GM12864 (cell line): ENCODE data around the gene CAPN5.

Experiments used
- DNase-seq: peaks from one replicate; pipeline ENCODE4 v3.0.0-alpha.2; 2011; ENCODE audit warnings: low read depth
- H3K4me3 ChIP-seq: 2 replicates; pipeline ENCODE4 v1.5.1; 2011; ENCODE audit warnings: mild to moderate bottlenecking, low read depth, low read length, control low read depth
- TF ChIP-seq, protein P1 (sequence below): IDR thresholded peaks from 2 replicates; pipeline ENCODE4 v1.5.1; 2011; ENCODE audit warnings: low read depth, mild to moderate bottlenecking, moderate library complexity, low read length, control low read depth, inconsistent platforms; ENCODE audit errors: missing control alignments

CAPN5 gene

DNA sequence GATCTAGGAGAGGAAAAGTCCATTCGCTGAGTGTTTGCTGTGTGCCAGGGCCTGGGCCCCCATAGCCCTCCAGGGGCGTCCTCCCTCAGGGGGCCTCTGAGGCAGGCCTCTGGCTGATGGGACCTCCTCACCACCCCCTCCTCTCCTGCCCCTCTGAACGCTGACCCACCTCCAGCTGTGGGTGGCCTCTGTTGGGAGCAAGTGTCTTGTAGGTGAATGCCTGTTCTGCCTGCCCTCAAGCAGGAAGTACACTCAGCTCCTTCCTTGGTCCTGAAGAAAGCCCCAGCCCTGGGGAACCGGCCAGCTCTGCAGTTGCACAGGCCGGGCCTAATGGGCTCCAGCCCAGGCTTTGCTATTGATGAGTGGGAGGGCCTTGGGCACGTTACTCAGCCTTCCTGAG is 64.8 kb downstream of the CAPN5 start:
- TF ChIP-seq, protein P1, sequence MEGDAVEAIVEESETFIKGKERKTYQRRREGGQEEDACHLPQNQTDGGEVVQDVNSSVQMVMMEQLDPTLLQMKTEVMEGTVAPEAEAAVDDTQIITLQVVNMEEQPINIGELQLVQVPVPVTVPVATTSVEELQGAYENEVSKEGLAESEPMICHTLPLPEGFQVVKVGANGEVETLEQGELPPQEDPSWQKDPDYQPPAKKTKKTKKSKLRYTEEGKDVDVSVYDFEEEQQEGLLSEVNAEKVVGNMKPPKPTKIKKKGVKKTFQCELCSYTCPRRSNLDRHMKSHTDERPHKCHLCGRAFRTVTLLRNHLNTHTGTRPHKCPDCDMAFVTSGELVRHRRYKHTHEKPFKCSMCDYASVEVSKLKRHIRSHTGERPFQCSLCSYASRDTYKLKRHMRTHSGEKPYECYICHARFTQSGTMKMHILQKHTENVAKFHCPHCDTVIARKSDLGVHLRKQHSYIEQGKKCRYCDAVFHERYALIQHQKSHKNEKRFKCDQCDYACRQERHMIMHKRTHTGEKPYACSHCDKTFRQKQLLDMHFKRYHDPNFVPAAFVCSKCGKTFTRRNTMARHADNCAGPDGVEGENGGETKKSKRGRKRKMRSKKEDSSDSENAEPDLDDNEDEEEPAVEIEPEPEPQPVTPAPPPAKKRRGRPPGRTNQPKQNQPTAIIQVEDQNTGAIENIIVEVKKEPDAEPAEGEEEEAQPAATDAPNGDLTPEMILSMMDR, result no peak
- no peak for DNase-seq
- H3K4me3 ChIP-seq, result no peak overlapping the region

DNA sequence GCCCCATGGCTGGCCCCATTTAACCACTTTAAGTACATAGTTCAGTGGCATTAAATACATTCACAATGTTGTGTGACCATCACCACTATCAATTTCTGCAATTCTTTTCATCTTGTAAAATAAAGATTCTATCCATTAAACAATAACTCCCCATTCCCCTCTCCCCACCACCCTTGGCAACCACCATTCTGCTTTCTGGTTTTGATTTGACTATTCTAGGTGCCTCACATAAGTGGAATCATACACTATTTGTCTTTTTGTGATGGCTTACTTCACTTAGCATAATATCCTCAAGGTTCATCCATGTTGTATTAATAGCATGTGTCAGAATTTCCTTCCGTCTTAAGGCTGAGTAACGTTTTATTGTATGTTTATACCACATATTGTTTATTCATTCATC is 68.3 kb downstream of the CAPN5 start:
- H3K4me3 ChIP-seq, result no peak overlapping the region
- no peak for DNase-seq
- TF ChIP-seq, protein P1, result no peak

DNA sequence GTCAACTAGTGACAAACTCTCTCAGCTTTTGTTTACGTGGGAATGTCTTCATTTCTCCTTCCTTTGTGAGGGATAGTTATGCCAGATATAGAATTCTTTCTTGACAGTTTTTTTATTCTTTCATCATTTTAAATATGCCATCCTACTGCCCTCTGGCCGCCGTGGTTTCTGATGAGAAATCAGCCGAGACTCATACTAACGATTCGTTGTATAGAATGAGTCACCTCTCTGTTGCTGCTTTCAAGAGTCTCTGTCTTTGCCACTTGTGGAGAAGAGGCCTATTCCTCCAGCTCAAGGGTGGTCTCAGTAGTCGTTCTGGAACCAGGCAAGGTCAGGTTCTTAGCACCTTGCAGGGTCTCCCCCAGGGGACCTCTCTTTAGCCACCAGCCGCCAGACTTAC is 69.3 kb downstream of the CAPN5 start:
- no peak for DNase-seq
- no peak overlapping the region for H3K4me3 ChIP-seq
- TF ChIP-seq, protein P1, result no peak

DNA sequence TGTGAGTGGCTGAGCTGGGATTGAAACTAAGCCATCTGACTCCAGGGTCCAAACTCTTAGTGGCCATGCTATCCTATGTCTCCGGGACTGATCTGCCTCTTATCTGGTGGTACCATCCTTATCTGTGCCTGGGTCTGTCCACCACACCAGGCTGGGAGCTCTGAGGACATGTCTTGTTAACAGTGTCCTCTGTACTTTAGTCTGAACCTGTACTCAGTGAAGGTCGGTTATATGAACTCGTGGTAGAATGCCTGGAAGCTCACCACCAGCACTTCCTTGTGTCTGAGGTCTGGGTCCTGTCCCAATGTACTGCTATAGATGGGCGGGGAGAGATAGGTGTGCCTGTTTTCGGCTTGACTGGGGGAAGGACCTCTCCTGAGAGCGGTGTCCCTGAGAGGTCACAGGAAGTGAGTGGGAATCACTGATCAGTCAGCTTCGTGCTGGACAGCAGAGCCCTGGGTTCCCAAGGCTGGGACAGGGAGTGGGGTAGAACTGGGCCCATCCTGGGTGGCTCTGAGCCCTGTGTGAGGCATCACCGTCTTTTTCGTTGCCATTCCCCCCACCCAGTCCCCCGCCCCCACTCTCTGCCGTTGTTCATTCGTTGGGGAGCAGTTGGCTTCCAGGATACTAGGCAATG is 70.1 kb downstream of the CAPN5 start:
- TF ChIP-seq, protein P1, result no peak

DNA sequence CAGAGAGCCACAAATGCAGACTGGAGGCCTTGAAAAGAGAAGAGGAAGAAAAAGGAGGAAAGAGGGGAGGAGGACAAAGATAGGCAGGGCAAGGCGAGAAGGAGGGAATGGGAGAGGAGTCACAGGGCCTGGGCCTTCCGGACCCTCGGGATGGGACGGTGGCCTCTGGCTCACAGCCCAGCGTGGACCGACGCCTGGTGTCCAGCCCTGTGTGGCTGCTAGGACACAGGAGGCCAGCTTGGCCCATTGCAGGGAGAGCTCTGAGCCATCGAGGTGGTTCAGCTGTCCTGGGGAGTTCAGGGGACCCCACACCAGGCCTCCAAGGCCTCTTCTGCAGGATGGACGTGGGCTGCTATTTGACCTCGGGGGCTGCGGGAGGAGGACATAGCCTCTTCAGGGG is 70.7 kb downstream of the CAPN5 start:
- no peak overlapping the region for H3K4me3 ChIP-seq
- TF ChIP-seq, protein P1, result no peak
- no peak for DNase-seq

More for the DNA sequence above, 70.1 kb downstream of the CAPN5 start:
- DNase-seq, result no peak
- H3K4me3 ChIP-seq, result no peak overlapping the region

DNA sequence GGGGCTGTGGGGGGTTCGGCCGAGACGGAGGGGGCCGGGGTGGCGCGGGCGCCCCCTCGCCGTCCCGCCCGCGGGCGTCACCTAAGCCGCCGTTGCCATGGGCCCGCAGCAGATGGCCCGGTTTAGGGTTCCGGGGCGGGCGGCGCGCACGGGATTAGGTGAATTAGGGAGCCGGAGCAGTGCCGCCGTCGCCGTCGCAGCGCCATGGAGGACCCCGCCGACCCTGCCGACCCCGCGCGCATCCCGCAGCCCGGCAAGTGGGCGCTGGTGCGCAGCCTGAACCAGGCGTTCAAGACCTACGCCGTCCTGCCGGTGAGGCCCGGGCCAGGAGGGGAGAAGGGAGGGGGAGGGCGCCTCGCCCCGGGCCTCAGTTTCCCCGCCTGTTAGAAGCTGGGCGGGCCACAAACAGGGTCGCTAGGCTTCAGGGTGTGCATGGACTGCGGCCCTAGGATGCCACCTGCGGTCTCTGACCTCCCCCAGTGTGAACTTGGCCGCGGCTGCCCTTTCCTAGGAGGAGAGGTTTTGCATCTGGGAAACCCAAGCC is 71.4 kb downstream of the CAPN5 start:
- no peak for DNase-seq
- no peak overlapping the region for H3K4me3 ChIP-seq
- TF ChIP-seq, protein P1, result no peak

DNA sequence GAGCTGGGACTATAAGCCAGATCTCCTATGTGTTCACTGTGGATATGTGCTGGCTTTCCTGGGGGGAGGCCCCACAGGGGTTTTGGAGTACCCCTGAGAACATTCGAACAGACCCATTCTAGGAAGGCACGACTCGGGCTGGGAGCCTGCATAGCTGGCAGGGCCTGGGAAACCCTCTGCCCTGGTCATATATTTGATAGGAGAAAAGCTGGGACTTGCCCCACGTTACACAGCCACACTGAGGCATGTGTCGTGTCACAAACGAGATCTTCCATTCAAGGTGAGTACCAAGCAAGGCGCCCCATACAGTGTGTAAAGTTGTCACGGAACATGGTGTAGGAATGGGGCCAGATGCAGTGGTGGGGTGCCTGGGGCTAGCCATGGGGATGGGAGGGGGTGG is 72.4 kb downstream of the CAPN5 start:
- no peak for DNase-seq
- TF ChIP-seq, protein P1, result no peak
- H3K4me3 ChIP-seq, result no peak overlapping the region
